ENCODE data around the gene LIN28A.
"Not testable (repeated sequence)": the region's sequence is repeated elsewhere in the genome, so short reads cannot be mapped to it uniquely, and the experiment has no call there.

- TF ChIP-seq CEBPB (IDR thresholded peaks at IDR 0.05); MAX (IDR thresholded peaks at IDR 0.05); USF1 (IDR thresholded peaks at IDR 0.05); ZBTB7A (IDR thresholded peaks at IDR 0.05; ENCODE audit: low read depth); REST (IDR thresholded peaks at IDR 0.05; ENCODE audit: low read depth); EP300 (IDR thresholded peaks at IDR 0.05; ENCODE audit: borderline replicate concordance); RAD21 (IDR thresholded peaks at IDR 0.05; ENCODE audit: low read depth): not testable (repeated sequence)
Measured at GRCh38 chr1:26374361-26374760, 36.3 kb upstream of the LIN28A start.
